ENCODE results near the gene MIOX.

Gene MIOX

DNA sequence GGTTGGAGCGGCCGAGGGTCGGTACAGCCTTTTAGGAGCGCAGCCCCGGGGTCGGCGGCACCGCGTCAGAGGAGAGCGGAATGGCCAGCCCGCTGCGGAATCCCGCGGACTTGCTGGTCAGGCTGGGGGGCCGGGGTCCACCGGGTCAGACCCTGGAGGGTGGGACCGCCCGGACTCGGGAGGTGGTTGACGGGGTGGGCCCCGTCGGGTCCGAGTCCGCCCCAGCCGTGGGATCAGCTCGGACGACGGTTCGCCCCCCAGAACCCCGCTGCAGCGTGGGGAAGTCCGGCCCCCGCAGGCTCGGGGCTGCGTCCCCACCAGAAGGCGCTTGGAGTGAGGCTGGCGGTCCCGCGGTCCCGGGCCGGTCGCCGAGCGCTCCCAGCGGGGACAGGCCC is 5.6 kb upstream of the MIOX start:
- peak overlapping the region in 3 of 11 experiments; percentile 28 to 84 (median 72); a peak in 3 of 22 replicates for H3K27ac ChIP-seq
- H3K4me2 ChIP-seq = peak overlapping the region; percentile 85 to 99 (median 93)
- TF ChIP-seq Cebpa-rat (IDR thresholded peaks at IDR 0.05) = no peak
- no peaks in the 10 kb centered on the region for H3K36me3 ChIP-seq
- H3K9ac ChIP-seq = peak overlapping the region in 10 of 11 experiments; percentile 12 to 87 (median 75); a peak in 16 of 22 replicates
- peak overlapping the region; percentile 56 to 73 (median 64); a peak in 19 of 20 replicates for H3K4me3 ChIP-seq
- H3K9me3 ChIP-seq (replicated peaks in 1 of 11) = no peaks in the 10 kb centered on the region; a peak in 3 of 22 replicates
- H3K27me3 ChIP-seq = peaks cover 23 to 49% (median 35%) of the 10 kb centered on the region in 11 experiments
- peaks cover 0 to 36% (median 10%) of the 10 kb centered on the region in 11 experiments; a peak in 12 of 22 replicates for H4K20me1 ChIP-seq
- H3K4me1 ChIP-seq = peaks cover 35 to 88% (median 80%) of the 10 kb centered on the region in 10 experiments

DNA sequence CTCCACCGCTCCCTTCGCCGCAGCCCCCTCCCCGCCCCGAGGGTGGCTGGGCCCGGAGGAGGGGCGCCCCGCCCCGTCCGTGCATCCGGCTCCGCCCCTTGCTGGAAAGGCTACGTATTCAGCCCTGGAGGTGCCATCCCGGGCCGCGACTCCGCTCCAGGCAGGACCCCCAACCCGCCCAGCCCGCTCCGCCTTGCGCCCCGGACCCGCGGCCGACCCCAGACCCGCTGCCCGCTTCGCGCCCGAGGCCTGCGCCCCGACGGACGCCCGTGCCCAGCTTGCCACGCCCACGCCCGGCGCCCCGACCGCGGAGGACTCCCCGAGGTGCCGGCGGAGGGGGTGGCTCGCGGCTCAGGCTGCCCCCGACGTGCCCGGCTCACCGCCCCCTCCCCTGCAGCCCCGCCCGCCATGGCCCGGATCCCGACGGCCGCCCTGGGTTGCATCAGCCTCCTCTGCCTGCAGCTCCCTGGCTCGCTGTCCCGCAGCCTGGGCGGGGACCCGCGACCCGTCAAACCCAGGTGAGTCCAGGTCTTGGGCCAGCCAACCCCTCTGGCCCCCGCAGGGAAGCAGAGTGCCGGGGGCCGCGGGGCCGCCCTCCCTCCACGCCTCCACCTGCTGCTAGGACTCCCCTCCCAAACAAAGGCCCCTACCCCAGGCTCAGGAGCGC is 5.1 kb upstream of the MIOX start, which contains the start of gene ADM2:
Gene ADM2 (plus strand): TSS at position 104 of the 667 bp plus-strand sequence. CDS start 305 bp downstream, at position 409.
- peak within 1 kb of the TSS; percentile 28 to 84 (median 59); a peak in 19 of 22 replicates for H3K27ac ChIP-seq

DNA sequence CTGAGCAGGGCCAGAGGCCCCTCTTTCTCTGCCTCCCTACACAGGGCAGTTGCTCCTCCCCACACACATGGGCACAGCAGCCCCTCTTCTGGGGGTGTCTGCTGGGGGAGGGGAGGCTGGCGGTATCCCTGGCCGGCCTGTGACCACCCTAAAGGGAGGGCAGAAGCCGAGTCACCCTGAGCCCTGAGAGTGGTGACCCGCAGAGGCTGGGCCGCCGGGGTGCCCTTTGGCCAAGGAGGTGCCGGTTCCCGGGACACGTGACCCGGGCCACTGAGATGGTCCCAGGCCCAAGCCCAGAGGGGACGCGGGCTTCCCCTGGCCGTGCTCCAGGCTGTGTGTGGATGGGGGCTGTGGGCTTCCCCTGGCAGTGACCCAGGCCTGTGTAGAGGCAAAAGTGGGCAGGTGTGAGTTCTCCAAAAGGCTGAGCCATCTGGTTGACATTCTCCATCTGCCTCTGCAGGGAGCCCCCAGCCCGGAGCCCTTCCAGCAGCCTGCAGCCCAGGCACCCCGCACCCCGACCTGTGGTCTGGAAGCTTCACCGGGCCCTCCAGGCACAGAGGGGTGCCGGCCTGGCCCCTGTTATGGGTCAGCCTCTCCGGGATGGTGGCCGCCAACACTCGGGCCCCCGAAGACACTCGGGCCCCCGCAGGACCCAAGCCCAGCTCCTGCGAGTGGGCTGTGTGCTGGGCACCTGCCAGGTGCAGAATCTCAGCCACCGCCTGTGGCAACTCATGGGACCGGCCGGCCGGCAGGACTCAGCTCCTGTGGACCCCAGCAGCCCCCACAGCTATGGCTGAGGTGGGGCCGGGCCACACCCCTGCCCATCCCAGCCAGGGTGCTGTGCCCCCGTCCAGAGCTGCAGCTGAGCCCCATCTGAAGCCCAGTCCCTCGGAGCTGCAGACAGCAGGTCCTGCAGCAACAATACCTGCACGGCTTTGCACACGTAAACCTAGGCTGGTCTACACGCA is 4.3 kb upstream of the MIOX start:
- H3K4me1 ChIP-seq = peaks cover 33 to 85% (median 77%) of the 10 kb centered on the region in 10 experiments
- peak overlapping the region; percentile 12 to 87 (median 73) for H3K9ac ChIP-seq
- no peaks in the 10 kb centered on the region; a peak in 3 of 22 replicates for H3K9me3 ChIP-seq (replicated peaks in 1 of 11)
- peaks cover 0 to 36% (median 10%) of the 10 kb centered on the region in 11 experiments; a peak in 12 of 22 replicates for H4K20me1 ChIP-seq
- H3K27ac ChIP-seq = peak overlapping the region; percentile 28 to 84 (median 59); a peak in 19 of 22 replicates
- H3K36me3 ChIP-seq = no peaks in the 10 kb centered on the region
- peak overlapping the region; percentile 85 to 99 (median 93) for H3K4me2 ChIP-seq
- H3K27me3 ChIP-seq = peaks cover 23 to 49% (median 35%) of the 10 kb centered on the region in 11 experiments
- H3K4me3 ChIP-seq = peak overlapping the region; percentile 56 to 73 (median 64)
- no peak for TF ChIP-seq Cebpa-rat (IDR thresholded peaks at IDR 0.05)

More for the DNA sequence above, 5.1 kb upstream of the MIOX start, which contains the start of gene ADM2:
- H4K20me1 ChIP-seq = peaks cover 0 to 38% (median 10%) of the 10 kb centered on the region in 11 experiments; a peak in 12 of 22 replicates
- H3K4me3 ChIP-seq = peak within 1 kb of the TSS; percentile 56 to 73 (median 64)
- no peaks in the 10 kb centered on the region; a peak in 3 of 22 replicates for H3K9me3 ChIP-seq (replicated peaks in 1 of 11)
- peak within 1 kb of the TSS; percentile 85 to 99 (median 93) for H3K4me2 ChIP-seq
- no peaks in the 10 kb centered on the region for H3K36me3 ChIP-seq
- H3K4me1 ChIP-seq = peaks cover 33 to 85% (median 77%) of the 10 kb centered on the region in 10 experiments
- no peak for TF ChIP-seq Cebpa-rat (IDR thresholded peaks at IDR 0.05)
- H3K27me3 ChIP-seq = peaks cover 23 to 49% (median 35%) of the 10 kb centered on the region in 11 experiments
- peak within 1 kb of the TSS; percentile 12 to 87 (median 73) for H3K9ac ChIP-seq

DNA sequence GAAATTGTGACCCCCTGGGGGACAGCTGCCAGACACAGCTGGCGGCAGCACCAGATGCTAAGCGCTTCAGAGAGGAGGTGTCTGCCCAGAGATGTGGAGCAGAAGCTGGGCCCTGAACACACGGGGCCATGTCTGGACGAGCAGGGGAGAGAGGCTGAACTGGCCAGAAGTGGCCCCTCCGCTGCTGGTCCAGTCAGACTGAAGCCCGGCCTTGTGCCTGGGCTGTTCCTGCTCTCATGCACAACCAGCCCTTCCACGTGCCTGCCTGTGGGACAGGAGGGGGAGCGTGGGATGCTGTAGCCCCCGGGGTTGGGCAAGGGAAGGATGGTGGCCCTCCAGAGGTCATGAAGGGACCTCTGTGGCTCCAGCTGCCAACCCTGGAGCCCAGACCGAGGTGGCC is 3.6 kb upstream of the MIOX start:
- no peak for TF ChIP-seq Cebpa-rat (IDR thresholded peaks at IDR 0.05)
- H3K27me3 ChIP-seq = peaks cover 23 to 49% (median 35%) of the 10 kb centered on the region in 11 experiments
- H3K4me1 ChIP-seq = peaks cover 38 to 85% (median 77%) of the 10 kb centered on the region in 10 experiments
- H3K4me3 ChIP-seq = peak overlapping the region in 2 of 10 experiments; percentile 71 to 72; a peak in 3 of 20 replicates
- H3K4me2 ChIP-seq = peak overlapping the region; percentile 85 to 99 (median 93)
- no peaks in the 10 kb centered on the region for H3K36me3 ChIP-seq
- H4K20me1 ChIP-seq = peaks cover 0 to 36% (median 10%) of the 10 kb centered on the region in 11 experiments; a peak in 11 of 22 replicates
- no peak overlapping the region for H3K27ac ChIP-seq
- H3K9ac ChIP-seq = peak overlapping the region in 6 of 11 experiments; percentile 1 to 87 (median 82); a peak in 7 of 22 replicates
- H3K9me3 ChIP-seq (replicated peaks in 1 of 11) = no peaks in the 10 kb centered on the region; a peak in 3 of 22 replicates

DNA sequence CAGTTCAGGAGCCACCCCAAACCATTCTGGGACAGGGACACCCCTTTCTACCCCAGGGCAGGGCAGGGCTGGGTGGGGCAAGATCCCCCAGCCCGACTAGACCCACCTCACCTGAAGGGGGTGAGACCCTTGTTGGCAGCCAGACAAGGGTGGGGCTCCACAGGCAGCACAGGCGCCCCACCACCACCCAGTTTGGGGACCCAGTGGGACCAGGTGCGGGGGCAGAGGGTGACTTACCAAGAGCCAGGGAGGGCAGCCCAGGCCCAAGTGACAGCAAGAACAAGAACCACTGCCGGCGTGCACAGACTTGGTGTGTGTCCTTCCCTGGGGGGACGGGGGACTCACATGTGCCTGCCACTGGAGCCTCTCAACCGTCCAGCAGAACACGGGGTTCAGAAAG is 3.1 kb upstream of the MIOX start:
- Histone ChIP-seq H3K4me1 (peaks cover 38 to 82% (median 73%) of the 10 kb centered on the region in 10 experiments), H3K4me2 (peak overlapping the region; percentile 85 to 99 (median 93); a peak in 20 of 22 replicates), H3K27ac (no peak overlapping the region)

GRCh38 chr22:50483977-50484853 is 2.4 kb upstream of the MIOX start:
- Histone ChIP-seq H3K4me1 (peaks cover 38 to 78% (median 68%) of the 10 kb centered on the region in 10 experiments), H3K27ac (no peak overlapping the region), H3K27me3 (peaks cover 23 to 42% (median 35%) of the 10 kb centered on the region in 11 experiments), H3K4me2 (peak overlapping the region; percentile 18 to 99 (median 93); a peak in 19 of 22 replicates), H3K9me3 (replicated peaks in 1 of 11) (no peaks in the 10 kb centered on the region; a peak in 3 of 22 replicates), H3K9ac (peak overlapping the region in 4 of 11 experiments; percentile 3 to 29 (median 15); a peak in 1 of 22 replicates), H4K20me1 (peaks cover 0 to 36% (median 10%) of the 10 kb centered on the region in 11 experiments; a peak in 11 of 22 replicates), H3K36me3 (no peaks in the 10 kb centered on the region), H3K4me3 (no peak overlapping the region)
- TF ChIP-seq Cebpa-rat (IDR thresholded peaks at IDR 0.05) = no peak

More for the DNA sequence above, 3.1 kb upstream of the MIOX start:
- Histone ChIP-seq H4K20me1 (peaks cover 0 to 36% (median 10%) of the 10 kb centered on the region in 11 experiments; a peak in 11 of 22 replicates), H3K4me3 (no peak overlapping the region), H3K9ac (peak overlapping the region in 4 of 11 experiments; percentile 1 to 87 (median 15); a peak in 3 of 22 replicates), H3K9me3 (replicated peaks in 1 of 11) (no peaks in the 10 kb centered on the region; a peak in 3 of 22 replicates), H3K36me3 (no peaks in the 10 kb centered on the region), H3K27me3 (peaks cover 23 to 48% (median 35%) of the 10 kb centered on the region in 11 experiments)
- no peak for TF ChIP-seq Cebpa-rat (IDR thresholded peaks at IDR 0.05)
